Prostate gland (tissue), 2 donors: Measurements from ENCODE around the gene B9D2. TPM values are rescaled to one million over a fixed set of nuclear protein-coding genes. Genes with fewer than 3 reads are reported as not detected.

Experiments
- DNase-seq: peaks from one replicate; pipeline ENCODE4 v3.0.0-alpha.2; 2019; ENCODE audit warnings: low spot score
- H3K27ac ChIP-seq, 2 donors: fragments of 200-600 bp; sonication (generic); 2 replicates each; pipeline ENCODE4 v1.5.1; 2017 to 2019
- H3K27me3 ChIP-seq: fragments of 200-600 bp; sonication (generic); replicated peaks from 2 replicates; pipeline ENCODE4 v1.5.1; 2019; ENCODE audit not compliant: insufficient read depth
- H3K36me3 ChIP-seq, 2 donors: fragments of 200-600 bp; sonication (generic); 1 replicate in 1 of 2; 2 replicates in 1 of 2; pipeline versions ENCODE4 v1.5.1 to v1.8.1; 2017 to 2019
- H3K4me1 ChIP-seq: fragments of 200-600 bp; sonication (generic); replicated peaks from 2 replicates; pipeline ENCODE4 v1.5.1; 2019
- H3K4me3 ChIP-seq, 2 donors: fragments of 200-600 bp; sonication (generic); 2 replicates each; pipeline ENCODE4 v1.5.1; 2017 to 2019
- H3K9me3 ChIP-seq: fragments of 200-600 bp; sonication (generic); 2 replicates; pipeline ENCODE4 v1.5.1; 2017
- POLR2A ChIP-seq: fragments of 450-650 bp; IDR thresholded peaks from one replicate; pipeline ENCODE4 v1.6.1; 2016; ENCODE audit warnings: antibody characterized with exemption, mild to moderate bottlenecking
- POLR2AphosphoS5 ChIP-seq: sonication (generic); formaldehyde crosslinking; IDR thresholded peaks from one replicate; pipeline ENCODE4 v1.6.1; 2017; ENCODE audit warnings: antibody characterized with exemption
- WGBS: methylation state at CpG from one replicate; pipeline ENCODE4 v1.1.5; 2018; 5-methylcytosine and 5-hydroxymethylcytosine counted together
- intact Hi-C: fragments of 100-400 bp; cut with DNase I; formaldehyde crosslinking; loops from one replicate; pipeline ENCODE4 v1.14.2; 2022
- total RNA-seq, 2 donors: library from RNA; depleted of rRNA; stranded (reverse); fragments of >200 nt; gene quantifications; one replicate each; pipeline ENCODE4 v1.1.0, GENCODE V29; 2016
- TF ChIP-seq, protein P1 (sequence below), 4 experiments: fragments of 200-600 bp in 2 of 4; fragments of 450-650 bp in 2 of 4; sonication (generic) in 2 of 4; IDR thresholded peaks; 1 replicate in 3 of 4; 2 replicates in 1 of 4; pipeline ENCODE4 v1.5.1; 2016 to 2019; ENCODE audit warnings: antibody characterized with exemption in 4 of 4, mild to moderate bottlenecking in 2 of 4, moderate library complexity in 2 of 4

B9D2 gene
- total RNA-seq, 2 donors from 2014 or later: 10.7 to 17.1 TPM

DNA sequence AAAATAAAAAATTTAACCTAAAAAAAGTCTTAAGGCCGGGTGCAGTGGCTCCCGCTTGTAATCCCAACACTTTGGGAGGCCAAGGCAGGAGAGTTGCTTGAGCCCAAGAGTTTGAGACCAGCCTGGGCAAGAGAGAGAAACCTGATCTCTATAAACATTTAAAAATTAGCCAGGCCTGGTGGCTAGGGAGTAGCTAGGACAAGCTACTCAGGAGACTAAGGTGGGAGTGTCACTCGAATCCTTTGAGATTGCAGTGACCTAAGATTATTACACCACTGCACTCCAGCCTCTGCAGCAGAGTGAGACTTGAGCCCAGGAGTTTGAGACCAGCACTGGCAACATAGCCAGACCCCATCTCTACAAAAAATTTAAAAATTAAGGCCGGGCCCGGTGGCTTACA is 52.9 kb downstream of the B9D2 start:
- Histone ChIP-seq H3K27me3 (no peaks in the 10 kb centered on the region), H3K4me3 (peak overlapping the region; percentile 59 to 78), H3K4me1 (peaks cover 14% of the 10 kb centered on the region), H3K27ac (peak overlapping the region; percentile 95 to 96), H3K9me3 (no peaks in the 10 kb centered on the region), H3K36me3 (peaks cover 5 to 12% of the 10 kb centered on the region in 2 donors)
- 41% methylated on average over 5 of the region's 5 CpGs for WGBS
- DNase-seq: no peak
- TF ChIP-seq, protein P1, sequence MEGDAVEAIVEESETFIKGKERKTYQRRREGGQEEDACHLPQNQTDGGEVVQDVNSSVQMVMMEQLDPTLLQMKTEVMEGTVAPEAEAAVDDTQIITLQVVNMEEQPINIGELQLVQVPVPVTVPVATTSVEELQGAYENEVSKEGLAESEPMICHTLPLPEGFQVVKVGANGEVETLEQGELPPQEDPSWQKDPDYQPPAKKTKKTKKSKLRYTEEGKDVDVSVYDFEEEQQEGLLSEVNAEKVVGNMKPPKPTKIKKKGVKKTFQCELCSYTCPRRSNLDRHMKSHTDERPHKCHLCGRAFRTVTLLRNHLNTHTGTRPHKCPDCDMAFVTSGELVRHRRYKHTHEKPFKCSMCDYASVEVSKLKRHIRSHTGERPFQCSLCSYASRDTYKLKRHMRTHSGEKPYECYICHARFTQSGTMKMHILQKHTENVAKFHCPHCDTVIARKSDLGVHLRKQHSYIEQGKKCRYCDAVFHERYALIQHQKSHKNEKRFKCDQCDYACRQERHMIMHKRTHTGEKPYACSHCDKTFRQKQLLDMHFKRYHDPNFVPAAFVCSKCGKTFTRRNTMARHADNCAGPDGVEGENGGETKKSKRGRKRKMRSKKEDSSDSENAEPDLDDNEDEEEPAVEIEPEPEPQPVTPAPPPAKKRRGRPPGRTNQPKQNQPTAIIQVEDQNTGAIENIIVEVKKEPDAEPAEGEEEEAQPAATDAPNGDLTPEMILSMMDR (IDR thresholded peaks at IDR 0.05): no peak
- TF ChIP-seq POLR2AphosphoS5: no peak
- no peak for TF ChIP-seq POLR2A
- intact Hi-C loops: no loop called here

GRCh38 chr19:41310033-41310831 is 53.7 kb downstream of the B9D2 start, which contains the start of gene CCDC97:
Gene CCDC97, plus strand, starts transcription at chr19:41310172. Its CDS starts 139 bp downstream, at chr19:41310311.
- Histone ChIP-seq H3K4me3 (peak within 1 kb of the TSS; percentile 59 to 78), H3K36me3 (peaks cover 8 to 20% of the 10 kb centered on the region in 2 donors), H3K9me3 (no peaks in the 10 kb centered on the region), H3K27ac (peak within 1 kb of the TSS; percentile 95 to 96), H3K4me1 (peaks cover 14% of the 10 kb centered on the region), H3K27me3 (no peaks in the 10 kb centered on the region)
- peak; percentile 90 for TF ChIP-seq POLR2AphosphoS5
- TF ChIP-seq, protein P1 (IDR thresholded peaks at IDR 0.05): peak in 2 of 4 experiments; percentile 12 to 16
- peak; percentile 73 for TF ChIP-seq POLR2A
- intact Hi-C loops: no loop called here
- DNase-seq: peak; percentile 82
- under 1% methylated on average over 31 of the region's 47 CpGs for WGBS

DNA sequence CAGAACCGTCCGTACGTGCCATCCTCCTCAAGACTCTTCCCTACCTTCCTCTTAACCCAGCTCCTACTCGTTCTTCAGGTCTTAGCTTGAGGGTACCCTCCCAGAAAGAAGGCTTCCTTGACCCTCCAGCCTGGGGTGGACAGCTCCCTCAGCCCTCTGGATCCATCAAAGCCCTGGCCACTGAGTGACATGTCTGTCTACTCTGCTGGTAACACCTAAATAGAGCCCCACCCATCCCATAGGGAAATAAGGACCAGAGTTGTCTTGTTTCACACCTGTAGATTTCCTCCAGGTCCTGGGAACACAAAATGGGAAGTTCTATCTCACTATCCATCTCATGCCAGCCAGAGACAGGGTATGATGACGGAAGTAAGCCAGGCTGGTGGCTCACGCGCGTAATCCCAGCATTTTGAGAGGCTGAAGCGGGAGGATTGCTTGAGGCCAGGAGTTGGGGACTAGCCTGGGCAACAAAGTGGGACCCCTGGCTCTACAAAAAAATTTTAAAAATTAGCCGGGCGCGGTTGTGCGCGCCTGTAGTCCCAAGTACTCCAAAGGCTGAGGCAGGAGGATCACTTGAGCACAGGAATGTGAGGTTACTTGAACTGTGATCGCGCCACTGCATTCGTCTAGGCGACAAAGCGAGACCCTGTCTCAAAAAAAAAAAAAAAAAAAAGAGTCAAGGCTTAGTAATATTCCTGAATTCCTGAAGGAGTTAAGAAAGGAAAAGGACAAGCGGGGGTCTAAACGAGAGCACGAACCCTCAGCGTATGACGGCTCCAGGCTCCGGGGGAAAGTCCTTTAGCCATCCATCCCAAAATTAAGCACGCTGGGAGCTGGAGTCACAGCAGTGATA is 54.5 kb downstream of the B9D2 start:
- Histone ChIP-seq H3K4me3 (peak overlapping the region; percentile 59 to 78), H3K9me3 (no peaks in the 10 kb centered on the region), H3K4me1 (peaks cover 14% of the 10 kb centered on the region), H3K27me3 (no peaks in the 10 kb centered on the region), H3K36me3 (peaks cover 10 to 26% of the 10 kb centered on the region in 2 donors), H3K27ac (peak overlapping the region; percentile 95 to 96)
- TF ChIP-seq POLR2A: no peak
- TF ChIP-seq, protein P1 (IDR thresholded peaks at IDR 0.05): no peak
- TF ChIP-seq POLR2AphosphoS5: no peak
- no peak for DNase-seq
- 6% methylated on average over 26 of the region's 26 CpGs for WGBS
- intact Hi-C loops: loop anchor here (2.0 to 5.0 kb wide), 3 partner anchors 45 to 105 kb away; partner anchors contain the start of genes AXL and HNRNPUL1

DNA sequence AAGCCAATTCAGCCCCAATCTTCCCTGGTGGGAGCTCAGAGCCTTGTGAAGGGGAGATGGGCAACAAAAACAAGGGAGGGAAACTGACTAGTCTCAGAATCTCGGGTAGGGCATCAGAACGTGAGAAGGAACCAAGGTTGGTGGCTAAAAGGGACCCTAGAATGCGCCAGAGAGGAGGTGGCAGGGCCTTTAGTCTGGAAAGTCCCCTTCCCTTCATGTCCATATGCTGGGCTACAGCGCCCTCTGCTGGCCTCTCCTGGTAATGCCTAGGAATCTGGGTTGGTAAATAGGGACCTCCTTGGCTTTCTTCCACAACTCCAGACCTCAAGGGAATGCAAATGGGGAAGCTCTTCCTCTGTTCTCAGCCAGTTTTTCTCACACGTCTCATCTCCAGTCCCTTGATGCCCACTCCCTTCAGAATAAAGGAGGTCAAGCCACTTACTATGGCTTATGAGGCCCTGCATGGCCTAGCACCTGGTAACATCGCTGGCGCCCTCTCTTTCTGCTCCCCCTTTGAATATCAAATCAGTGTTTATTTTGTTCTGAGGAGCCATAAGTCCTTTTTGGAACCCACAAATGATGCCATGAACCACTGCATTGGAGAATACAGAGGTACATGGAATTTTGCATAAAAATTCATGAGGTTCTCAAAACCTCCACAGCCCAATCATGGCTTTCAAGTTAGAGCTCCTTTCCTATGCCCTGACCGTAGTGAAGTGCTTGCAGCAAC is 55.3 kb downstream of the B9D2 start:
- H3K4me3 ChIP-seq: peak overlapping the region in 1 of 2 donors; percentile 78
- H3K36me3 ChIP-seq: peaks cover 17 to 32% of the 10 kb centered on the region in 2 donors
- intact Hi-C loops: loop anchor here (2.0 to 5.0 kb wide), 3 partner anchors 44 to 104 kb away; partner anchors contain the start of genes AXL and HNRNPUL1
- H3K27ac ChIP-seq: peak overlapping the region; percentile 95 to 96
- peaks cover 14% of the 10 kb centered on the region for H3K4me1 ChIP-seq
- H3K27me3 ChIP-seq: no peaks in the 10 kb centered on the region
- H3K9me3 ChIP-seq: no peaks in the 10 kb centered on the region
- TF ChIP-seq POLR2AphosphoS5 (peak; percentile 90), POLR2A (peak; percentile 13)
- TF ChIP-seq, protein P1 (IDR thresholded peaks at IDR 0.05): peak; percentile 96 to 98 (median 97)
- DNase-seq: peak; percentile 92
- 20% methylated on average over 8 of the region's 8 CpGs for WGBS
